Erythroblast (primary cell): ENCODE results near the gene PRAMEF5.
"Not testable (repeated sequence)": the region's sequence is repeated elsewhere in the genome, so short reads cannot be mapped to it uniquely, and the experiment has no call there.

Experiments used
- GATA1 ChIP-seq: IDR thresholded peaks from 2 replicates; pipeline ENCODE4 v1.6.1; 2011; ENCODE audit warnings: low read depth, mild to moderate bottlenecking, control low read depth, low read length, moderate library complexity
- POLR2A ChIP-seq: IDR thresholded peaks from 2 replicates; pipeline ENCODE4 v1.6.1; 2011; ENCODE audit warnings: mild to moderate bottlenecking, low read length

DNA sequence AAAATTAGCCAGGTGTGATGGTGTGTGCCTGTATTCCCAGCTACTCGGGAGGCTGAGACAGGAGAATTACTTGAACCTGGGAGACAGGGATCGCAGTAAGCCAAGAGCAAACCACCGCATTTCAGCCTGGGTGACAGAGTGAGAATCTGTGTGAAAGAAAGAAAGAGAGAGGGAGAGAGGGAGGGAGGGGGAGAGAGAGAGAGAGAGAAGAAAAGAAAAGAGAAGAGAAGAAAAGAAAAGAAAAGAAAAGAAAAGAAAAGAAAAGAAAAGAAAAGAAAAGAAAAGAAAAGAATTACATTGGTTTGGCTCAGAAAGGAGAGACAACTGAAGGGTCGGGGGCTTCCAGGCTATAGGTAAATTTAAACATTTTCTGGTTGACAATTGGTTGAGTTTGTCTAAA lies 14.4 kb upstream of the PRAMEF5 start:
- TF ChIP-seq POLR2A, GATA1: not testable (repeated sequence)
